ENCODE data around the gene TEC. TPM values are rescaled to one million over a fixed set of nuclear protein-coding genes. Genes with fewer than 3 reads are reported as not detected.

The TEC gene
- total RNA-seq, 1 donor from 2014 or later, result 0.21 TPM

GRCh38 chr4:48250980-48251379 is 18.7 kb downstream of the TEC start:
- TF ChIP-seq, protein P1, sequence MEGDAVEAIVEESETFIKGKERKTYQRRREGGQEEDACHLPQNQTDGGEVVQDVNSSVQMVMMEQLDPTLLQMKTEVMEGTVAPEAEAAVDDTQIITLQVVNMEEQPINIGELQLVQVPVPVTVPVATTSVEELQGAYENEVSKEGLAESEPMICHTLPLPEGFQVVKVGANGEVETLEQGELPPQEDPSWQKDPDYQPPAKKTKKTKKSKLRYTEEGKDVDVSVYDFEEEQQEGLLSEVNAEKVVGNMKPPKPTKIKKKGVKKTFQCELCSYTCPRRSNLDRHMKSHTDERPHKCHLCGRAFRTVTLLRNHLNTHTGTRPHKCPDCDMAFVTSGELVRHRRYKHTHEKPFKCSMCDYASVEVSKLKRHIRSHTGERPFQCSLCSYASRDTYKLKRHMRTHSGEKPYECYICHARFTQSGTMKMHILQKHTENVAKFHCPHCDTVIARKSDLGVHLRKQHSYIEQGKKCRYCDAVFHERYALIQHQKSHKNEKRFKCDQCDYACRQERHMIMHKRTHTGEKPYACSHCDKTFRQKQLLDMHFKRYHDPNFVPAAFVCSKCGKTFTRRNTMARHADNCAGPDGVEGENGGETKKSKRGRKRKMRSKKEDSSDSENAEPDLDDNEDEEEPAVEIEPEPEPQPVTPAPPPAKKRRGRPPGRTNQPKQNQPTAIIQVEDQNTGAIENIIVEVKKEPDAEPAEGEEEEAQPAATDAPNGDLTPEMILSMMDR (conservative IDR thresholded peaks at IDR 0.05), result no peak
- no peaks in the 10 kb centered on the region for H3K9me3 Mint-ChIP-seq
- H3K27ac Mint-ChIP-seq (ENCODE audit: unreplicated experiment), result no peak overlapping the region
- no peak for DNase-seq (ENCODE audit: low read depth, low spot score)
- H3K36me3 Mint-ChIP-seq (ENCODE audit: low read depth), result no peaks in the 10 kb centered on the region
- no peaks in the 10 kb centered on the region for H3K4me1 Mint-ChIP-seq
- H3K27me3 Mint-ChIP-seq (ENCODE audit: low read depth), result peaks cover 9% of the 10 kb centered on the region
- H3K4me3 Mint-ChIP-seq, result no peak overlapping the region

DNA sequence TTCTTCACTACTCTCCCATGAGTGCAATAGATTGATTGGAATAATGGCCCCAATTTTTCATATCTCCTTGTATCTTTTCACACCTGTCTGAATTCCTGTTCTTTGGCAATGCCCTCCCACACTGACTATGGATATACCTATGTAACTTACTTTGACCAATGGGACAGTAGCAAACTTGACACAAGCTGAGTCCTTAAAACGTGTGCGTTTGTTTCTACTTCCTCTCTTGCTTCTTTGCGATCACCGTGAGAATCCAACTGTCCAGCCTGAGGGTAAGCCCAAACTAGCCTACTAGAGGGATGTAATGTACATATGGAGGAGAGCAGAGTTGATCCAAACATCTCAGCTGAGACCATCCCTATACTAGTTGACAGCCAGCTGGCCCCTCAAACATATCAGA is 19.3 kb downstream of the TEC start:
- no peak for DNase-seq (ENCODE audit: low read depth, low spot score)
- TF ChIP-seq, protein P1 (conservative IDR thresholded peaks at IDR 0.05), result no peak
- peaks cover 9% of the 10 kb centered on the region for H3K27me3 Mint-ChIP-seq (ENCODE audit: low read depth)
- H3K4me1 Mint-ChIP-seq, result no peaks in the 10 kb centered on the region
- no peak overlapping the region for H3K4me3 Mint-ChIP-seq
- no peaks in the 10 kb centered on the region for H3K36me3 Mint-ChIP-seq (ENCODE audit: low read depth)
- H3K27ac Mint-ChIP-seq (ENCODE audit: unreplicated experiment), result no peak overlapping the region
- H3K9me3 Mint-ChIP-seq, result no peaks in the 10 kb centered on the region

- Mint-ChIP-seq H3K4me3 (no peak overlapping the region), H3K27me3 (ENCODE audit: low read depth) (peaks cover 9% of the 10 kb centered on the region)
Measured at GRCh38 chr4:48249378-48249777, 20.3 kb downstream of the TEC start.

DNA sequence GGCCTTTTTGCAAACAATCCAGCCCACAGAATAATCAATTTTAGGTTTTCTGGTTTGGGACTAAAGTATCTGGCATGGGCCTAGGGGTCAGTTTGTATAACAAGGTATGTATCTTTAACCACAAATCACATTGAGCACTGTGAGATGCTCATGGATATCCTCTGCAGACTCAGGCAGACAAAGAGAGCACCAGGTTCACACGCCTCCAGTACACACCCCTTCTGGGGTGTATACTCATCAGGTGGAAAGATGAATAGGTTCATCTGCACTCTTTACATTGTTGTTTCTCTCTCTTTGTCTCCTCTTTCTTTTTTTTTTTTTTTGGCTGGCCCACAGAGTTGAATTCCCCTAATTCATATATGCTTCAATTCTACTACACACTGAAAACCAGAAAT is 21.1 kb downstream of the TEC start:
- Mint-ChIP-seq H3K27me3 (ENCODE audit: low read depth) (peaks cover 9% of the 10 kb centered on the region), H3K4me1 (no peaks in the 10 kb centered on the region), H3K4me3 (no peak overlapping the region), H3K27ac (ENCODE audit: unreplicated experiment) (no peak overlapping the region), H3K36me3 (ENCODE audit: low read depth) (no peaks in the 10 kb centered on the region), H3K9me3 (no peaks in the 10 kb centered on the region)
- TF ChIP-seq, protein P1 (conservative IDR thresholded peaks at IDR 0.05), result no peak
- no peak for DNase-seq (ENCODE audit: low read depth, low spot score)

More at GRCh38 chr4:48249378-48249777, 20.3 kb downstream of the TEC start:
- Mint-ChIP-seq H3K36me3 (ENCODE audit: low read depth) (no peaks in the 10 kb centered on the region), H3K4me1 (no peaks in the 10 kb centered on the region), H3K27ac (ENCODE audit: unreplicated experiment) (no peak overlapping the region), H3K9me3 (no peaks in the 10 kb centered on the region)
- TF ChIP-seq, protein P1 (conservative IDR thresholded peaks at IDR 0.05), result no peak
- DNase-seq (ENCODE audit: low read depth, low spot score), result no peak

GRCh38 chr4:48247878-48248558 is 21.6 kb downstream of the TEC start:
- no peaks in the 10 kb centered on the region for H3K9me3 Mint-ChIP-seq
- TF ChIP-seq, protein P1 (conservative IDR thresholded peaks at IDR 0.05), result no peak
- DNase-seq (ENCODE audit: low read depth, low spot score), result no peak
- no peaks in the 10 kb centered on the region for H3K36me3 Mint-ChIP-seq (ENCODE audit: low read depth)
- H3K27ac Mint-ChIP-seq (ENCODE audit: unreplicated experiment), result no peak overlapping the region
- no peak overlapping the region for H3K4me3 Mint-ChIP-seq
- no peaks in the 10 kb centered on the region for H3K4me1 Mint-ChIP-seq
- H3K27me3 Mint-ChIP-seq (ENCODE audit: low read depth), result peaks cover 6% of the 10 kb centered on the region

Data from neural crest cell (in vitro differentiated cells).